ENCODE results near the gene TAS2R43. TPM values are rescaled to one million over a fixed set of nuclear protein-coding genes. Genes with fewer than 3 reads are reported as not detected.
"Not testable (repeated sequence)": the region's sequence is repeated elsewhere in the genome, so short reads cannot be mapped to it uniquely, and the experiment has no call there.

The TAS2R43 gene
- total and polyA plus RNA-seq, 2 of the 8 experiments (the other 6 are each of a cell fraction or from before 2014, with no cell fraction given): 0.18 TPM; not detected in 1

DNA sequence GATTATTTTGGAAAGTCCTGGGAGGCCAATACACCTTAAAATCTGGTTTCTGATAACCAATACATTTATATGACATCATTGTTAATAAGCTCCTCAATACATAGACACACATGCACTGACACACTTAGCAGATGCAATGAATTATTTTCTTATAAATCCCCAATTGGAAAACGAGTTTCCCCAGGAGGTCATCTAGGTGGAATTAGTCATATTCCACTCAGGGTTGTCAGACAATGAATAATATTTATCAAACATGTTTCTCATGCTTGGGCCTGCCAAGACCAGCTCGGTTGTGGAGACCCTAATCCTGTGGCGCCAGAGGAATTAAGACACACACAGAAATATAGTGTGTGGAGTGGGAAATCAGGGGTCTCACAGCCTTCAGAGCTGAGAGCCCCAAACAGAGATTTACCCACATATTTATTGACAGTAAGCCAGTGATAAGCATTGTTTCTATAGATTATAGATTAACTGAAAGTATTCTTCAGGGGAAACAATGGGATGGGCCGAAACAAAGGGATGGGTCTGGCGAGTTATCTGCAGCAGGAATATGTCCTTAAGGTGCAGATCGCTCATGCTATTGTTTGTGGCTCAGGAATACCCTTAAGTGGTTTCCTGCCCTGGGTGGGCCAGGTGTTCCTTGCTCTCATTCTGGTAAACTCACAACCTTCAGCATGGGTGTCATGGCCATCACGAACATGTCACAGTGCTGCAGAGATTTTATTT, 42.1 kb downstream of the TAS2R43 start:
- Histone ChIP-seq H3K36me3 (ENCODE audit: control insufficient read depth in 2 of 4, insufficient read depth in 4 of 4, low read length in 3 of 4) (peaks cover 0 to 11% (median 3%) of the 10 kb centered on the region in 4 experiments; a peak in 3 of 8 replicates), H3K9me3 (ENCODE audit: insufficient read depth in 2 of 2, low read depth in 1 of 2, low read length in 1 of 2) (peaks cover 12 to 15% of the 10 kb centered on the region in 2 experiments)
- H3K56ac ChIP-seq (replicated peaks; ENCODE audit: insufficient read length, low read depth, low read length); H3K79me2 ChIP-seq (ENCODE audit: control insufficient read depth in 1 of 2, insufficient read depth in 2 of 2, low read length in 2 of 2); H2BK120ac ChIP-seq (replicated peaks; ENCODE audit: low read depth, low read length); H3K4me3 ChIP-seq (ENCODE audit: extremely low read depth in 1 of 4, insufficient read depth in 2 of 4, low read depth in 3 of 4, low read length in 4 of 4); H3K27me3 ChIP-seq (replicated peaks in 1 of 4; ENCODE audit: control insufficient read depth in 3 of 4, extremely low read depth in 1 of 4, insufficient read depth in 3 of 4, low read length in 3 of 4); H2BK15ac ChIP-seq (ENCODE audit: low read length); H2AFZ ChIP-seq (ENCODE audit: low read length); H4K20me1 ChIP-seq (replicated peaks in 1 of 2; ENCODE audit: control insufficient read depth in 1 of 2, insufficient read depth in 2 of 2, low read length in 2 of 2); H4K91ac ChIP-seq (replicated peaks; ENCODE audit: insufficient read length, low read length); H3K23me2 ChIP-seq (ENCODE audit: low read depth, low read length); DNase-seq (ENCODE audit: low read depth in 1 of 2, low spot score in 2 of 2); H4K5ac ChIP-seq (ENCODE audit: insufficient read length, low read depth, low read length); H3K9ac ChIP-seq (replicated peaks in 1 of 4; ENCODE audit: extremely low read depth in 1 of 4, low read depth in 3 of 4, low read length in 3 of 4); H2AK5ac ChIP-seq (ENCODE audit: low read depth, low read length); H3K27ac ChIP-seq (ENCODE audit: low read depth, low read length); H3K18ac ChIP-seq (ENCODE audit: extremely low read depth, low read length); H2BK5ac ChIP-seq (ENCODE audit: low read depth, low read length); H3K4me2 ChIP-seq (ENCODE audit: insufficient read depth in 1 of 2, low read depth in 2 of 2, low read length in 2 of 2); H3K4ac ChIP-seq (replicated peaks; ENCODE audit: insufficient read length, low read depth, low read length); H2BK20ac ChIP-seq (ENCODE audit: low read length); H3K4me1 ChIP-seq (replicated peaks in 1 of 4; ENCODE audit: control insufficient read depth in 3 of 4, insufficient read depth in 4 of 4, low read length in 3 of 4); H3K14ac ChIP-seq (ENCODE audit: insufficient read length); H2BK12ac ChIP-seq (ENCODE audit: low read depth, low read length); H3K79me1 ChIP-seq (ENCODE audit: low read depth, low read length); H4K8ac ChIP-seq (ENCODE audit: extremely low read depth, insufficient read depth, low read length); FAIRE-seq; H3K23ac ChIP-seq (ENCODE audit: insufficient read length): not testable (repeated sequence)
- ChIA-PET POLR2A (ENCODE audit: partially characterized antibody) (interaction anchor here (0.6 kb wide), 1 partner anchor 28 kb away, joined by 3 read pairs; no protein-coding TSS in a partner anchor), CTCF (ENCODE audit: partially characterized antibody) (interaction anchor here (0.6 kb wide), 1 partner anchor 424 kb away, joined by 3 read pairs; no protein-coding TSS in a partner anchor)
- WGBS, 2 experiments (ENCODE audit: extremely low coverage in 1 of 2, insufficient coverage in 1 of 2, insufficient read length in 1 of 2, insufficient replicate concordance in 2 of 2, low coverage in 1 of 2, low lambda C conversion rate in 2 of 2, missing lambda C conversion rate in 1 of 2): 95% methylated on average over 7 of the region's 7 CpGs; no CpG with 5 or more reads in 1 of the 2 experiments

All from H1 (cell line).